SH-SY5Y (cell line): ENCODE results near the gene DKK3.

Experiments used
- GATA2 ChIP-seq: IDR thresholded peaks from 2 replicates; pipeline ENCODE4 v1.6.1; 2011; ENCODE audit warnings: mild to moderate bottlenecking, low read depth, low read length
- GATA3 ChIP-seq: IDR thresholded peaks from 2 replicates; pipeline ENCODE4 v1.6.1; 2011; ENCODE audit warnings: low read depth, mild to moderate bottlenecking, low read length, moderate library complexity

Gene DKK3

DNA sequence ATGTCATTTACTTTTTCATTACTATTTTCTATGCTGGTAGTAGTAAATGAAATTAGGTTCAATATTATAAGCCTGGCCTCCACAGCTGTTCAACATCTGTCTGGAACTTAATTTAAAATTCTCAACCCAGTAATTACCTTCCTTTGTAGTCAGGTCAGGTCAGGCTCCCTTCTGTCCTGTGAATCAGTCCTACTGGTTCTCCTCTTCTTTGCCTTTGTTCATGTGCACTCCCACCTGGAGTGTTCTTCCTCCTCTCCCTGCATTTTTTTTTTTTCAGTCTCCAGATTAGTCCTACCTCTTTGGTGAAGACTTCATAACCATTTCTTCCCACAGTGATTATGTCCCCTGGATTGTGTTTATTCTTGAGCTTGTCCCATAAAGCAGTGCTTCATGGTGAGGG lies 67.9 kb downstream of the DKK3 start:
- TF ChIP-seq GATA3, result no peak
- no peak for TF ChIP-seq GATA2

DNA sequence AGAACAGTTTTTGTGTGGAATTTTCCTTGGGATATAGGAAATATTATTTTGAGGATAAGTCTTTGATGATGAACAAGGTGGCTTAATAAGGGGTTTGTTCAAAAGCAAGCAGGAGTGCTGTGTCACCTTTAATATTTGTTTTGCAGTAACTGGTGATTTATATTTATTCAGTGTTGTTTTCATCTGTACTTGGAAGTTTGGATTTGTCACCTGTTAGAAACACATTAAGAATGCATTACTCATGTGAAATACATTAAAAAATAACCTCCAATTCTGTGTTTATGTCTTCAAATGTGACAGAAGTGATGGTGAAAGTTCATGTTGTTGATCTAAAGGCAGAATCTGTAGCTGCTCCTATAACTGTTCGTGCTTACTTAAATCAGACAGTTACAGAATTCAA lies 70.5 kb downstream of the DKK3 start:
- TF ChIP-seq GATA3 (no peak), GATA2 (no peak)

DNA sequence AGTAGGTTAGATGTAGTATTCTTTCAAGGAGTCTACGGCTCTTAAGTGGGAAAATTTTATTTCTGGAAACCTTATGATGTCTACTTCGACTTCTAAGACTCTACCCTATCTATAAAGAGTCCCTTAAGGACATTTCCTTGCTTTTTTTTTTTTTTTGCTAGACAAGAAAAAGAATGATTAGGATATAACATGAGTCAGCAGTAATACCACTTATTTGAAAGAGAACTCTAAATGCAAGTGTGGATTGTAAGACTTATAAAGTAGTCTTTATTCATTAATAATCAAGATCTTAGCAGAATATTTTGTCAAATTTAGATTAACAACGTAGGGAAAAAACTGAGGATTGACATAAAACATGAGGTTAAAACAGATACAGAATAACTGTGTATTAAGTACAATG lies 71.0 kb downstream of the DKK3 start:
- no peak for TF ChIP-seq GATA3
- no peak for TF ChIP-seq GATA2

DNA sequence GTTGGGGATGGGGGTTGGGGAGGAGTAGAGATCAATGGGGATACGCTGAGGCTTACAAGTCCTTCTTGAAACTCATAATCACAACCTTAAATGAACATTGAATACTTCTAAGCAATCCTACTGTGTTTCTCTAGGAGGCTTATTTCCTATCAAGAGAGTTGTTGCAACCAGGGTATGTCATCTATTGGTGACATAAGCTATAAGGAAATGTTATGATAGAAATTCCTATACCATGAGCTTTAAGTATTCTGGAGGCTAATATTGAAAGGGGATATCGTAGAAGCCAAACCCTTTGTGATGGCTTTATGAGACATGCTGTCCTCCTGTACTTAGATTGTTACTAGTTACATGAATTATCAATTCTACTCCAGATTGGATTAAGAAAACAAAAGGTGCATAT lies 72.9 kb downstream of the DKK3 start:
- no peak for TF ChIP-seq GATA3

DNA sequence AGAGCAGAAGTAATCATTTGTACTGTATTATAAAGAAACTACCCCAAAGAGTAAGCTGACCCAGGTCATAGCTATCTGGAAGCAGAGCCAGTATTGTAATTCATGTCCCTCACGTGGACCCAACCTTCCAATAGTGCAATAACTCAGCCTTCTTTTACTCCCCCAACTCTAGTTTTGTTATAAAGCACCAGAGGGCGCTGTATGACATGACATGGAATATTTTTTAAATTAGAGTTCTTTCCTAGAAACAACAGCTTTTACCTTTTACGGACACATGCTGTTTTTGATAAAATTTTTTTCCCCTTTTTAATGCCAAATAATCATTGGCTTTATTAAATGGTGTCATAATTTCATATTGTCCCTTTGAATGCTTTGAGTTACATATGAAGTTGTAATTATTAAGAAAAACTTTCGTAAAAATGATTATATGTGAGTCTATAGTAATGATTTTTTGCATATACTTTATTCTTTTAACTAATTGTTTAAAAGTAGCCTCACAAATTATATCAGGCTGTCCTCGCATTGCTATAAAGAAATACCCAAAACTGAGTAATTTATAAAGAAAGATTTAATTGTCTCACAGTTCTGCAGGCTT lies 76.9 kb downstream of the DKK3 start:
- TF ChIP-seq GATA3 (no peak), GATA2 (no peak)

DNA sequence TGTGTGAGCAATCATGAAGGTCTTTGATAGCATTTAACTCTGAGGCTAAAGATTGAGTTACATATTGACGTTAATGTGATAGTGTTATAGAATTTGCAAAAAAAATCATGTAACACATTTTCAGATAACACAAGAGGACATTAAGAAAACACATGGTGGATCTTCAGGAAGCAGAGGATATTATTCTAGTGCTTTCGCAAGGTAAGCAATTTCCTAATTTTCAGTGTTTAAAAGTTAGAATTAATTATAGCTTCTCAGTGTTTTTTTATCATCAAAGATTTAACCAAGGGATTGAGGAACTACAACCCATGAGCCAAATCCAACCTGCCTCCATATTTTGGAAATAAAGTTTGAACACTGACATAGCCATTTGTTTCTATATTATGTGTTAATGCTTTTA lies 78.5 kb downstream of the DKK3 start:
- TF ChIP-seq GATA2 (no peak), GATA3 (no peak)

DNA sequence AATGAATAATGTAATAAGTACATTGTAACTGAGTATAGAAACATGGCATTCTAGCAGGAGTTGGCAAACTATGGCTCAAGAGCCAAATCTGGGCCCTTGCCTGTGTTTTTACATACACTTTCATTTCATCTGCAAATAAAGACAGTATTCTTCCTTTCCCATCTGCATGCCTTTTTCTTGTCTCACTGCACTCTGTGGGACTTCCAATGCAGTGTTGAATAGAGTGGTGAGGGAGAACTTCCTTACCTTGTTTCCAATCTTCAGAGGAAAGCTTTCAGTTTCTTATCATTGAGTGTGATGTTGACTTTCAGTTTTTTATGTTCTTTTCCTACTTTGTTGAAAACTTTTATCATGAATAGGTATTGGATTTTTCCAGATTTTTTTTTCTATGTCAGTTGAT lies 84.6 kb downstream of the DKK3 start:
- TF ChIP-seq GATA3 (no peak), GATA2 (no peak)

DNA sequence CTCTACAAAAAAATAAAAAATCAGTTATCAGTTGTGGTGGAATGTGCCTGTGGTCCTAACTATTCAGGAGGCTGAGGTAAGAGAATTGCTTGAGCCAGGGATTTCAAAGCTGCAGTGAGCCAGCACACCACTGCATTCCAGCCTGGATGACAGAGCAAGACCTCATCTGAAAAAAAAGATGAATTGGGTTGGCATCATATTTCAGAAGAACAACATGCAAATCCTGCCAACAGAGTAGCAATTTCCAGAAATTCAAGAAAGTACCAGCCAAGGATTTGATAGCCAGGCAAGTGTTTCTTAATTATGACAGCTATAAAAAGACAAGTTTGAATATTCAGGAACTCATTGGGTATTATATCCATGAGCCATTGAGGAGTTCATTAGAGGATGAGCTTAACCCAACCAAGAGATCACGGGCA lies 91.4 kb downstream of the DKK3 start:
- TF ChIP-seq GATA2 (no peak), GATA3 (no peak)

DNA sequence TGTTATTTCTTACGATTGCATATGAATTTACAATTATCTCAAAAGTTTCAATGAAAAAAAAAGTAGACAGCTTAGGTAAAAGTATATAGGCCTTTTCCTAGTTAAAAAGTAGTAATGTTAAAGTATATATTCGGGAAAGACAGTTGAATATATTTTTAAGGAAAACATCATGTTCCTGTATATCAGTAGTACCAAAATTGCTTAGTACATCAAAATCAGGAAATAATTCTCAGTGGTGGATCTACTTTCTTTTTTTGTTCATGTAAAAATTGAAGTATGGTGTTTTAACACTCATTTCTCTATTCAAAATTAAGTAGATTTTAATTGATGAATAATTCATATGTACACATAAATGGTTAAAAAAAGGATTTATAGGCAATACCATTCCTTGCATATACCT lies 92.8 kb downstream of the DKK3 start:
- TF ChIP-seq GATA2 (no peak), GATA3 (no peak)

DNA sequence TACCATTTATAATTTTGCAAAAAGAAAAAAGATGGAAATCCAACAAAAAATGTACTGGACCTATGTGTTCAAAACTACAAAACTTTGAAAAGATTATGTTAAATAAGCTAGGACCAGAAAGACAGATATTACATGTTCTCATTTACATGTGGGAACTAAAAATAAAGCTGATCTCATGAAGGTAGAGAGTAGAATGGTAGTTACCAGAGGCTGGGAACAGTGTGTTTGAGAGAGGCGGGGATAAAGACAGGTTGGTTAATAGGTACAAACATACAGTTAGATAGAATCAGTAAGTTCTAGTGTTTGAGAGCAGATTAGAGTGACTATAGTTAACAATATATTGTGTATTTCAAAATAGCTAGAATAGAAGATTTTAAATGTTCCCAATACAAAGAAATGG lies 95.0 kb downstream of the DKK3 start:
- TF ChIP-seq GATA3 (no peak), GATA2 (no peak)
